ENCODE results near the gene NHSL2. TPM values are rescaled to one million over a fixed set of nuclear protein-coding genes. Genes with fewer than 3 reads are reported as not detected.

Gene NHSL2
- total RNA-seq, 1 donor from 2014 or later = 57.6 TPM

DNA sequence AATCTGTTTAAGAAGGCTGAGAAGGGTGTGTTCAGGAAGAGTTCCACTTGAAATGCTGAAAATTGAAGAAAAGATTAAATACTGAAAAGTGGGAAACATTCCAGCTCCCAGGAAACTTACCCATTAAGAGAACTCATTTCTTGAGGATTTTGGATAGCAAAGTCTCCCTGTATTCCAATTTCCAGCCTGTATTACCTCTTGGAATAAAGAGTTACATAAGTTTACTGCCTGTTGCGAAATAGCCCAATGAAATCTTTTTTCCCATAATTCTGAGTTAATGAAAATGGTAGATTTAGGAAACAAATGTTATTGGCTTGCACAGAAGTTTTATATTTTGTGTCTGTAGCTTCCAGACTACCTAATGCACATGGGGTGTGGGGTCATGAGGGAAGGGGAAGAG, 12.0 kb downstream of the NHSL2 start:
- no peak for TF ChIP-seq CTCF (IDR thresholded peaks at IDR 0.05; ENCODE audit: unreplicated experiment)

DNA sequence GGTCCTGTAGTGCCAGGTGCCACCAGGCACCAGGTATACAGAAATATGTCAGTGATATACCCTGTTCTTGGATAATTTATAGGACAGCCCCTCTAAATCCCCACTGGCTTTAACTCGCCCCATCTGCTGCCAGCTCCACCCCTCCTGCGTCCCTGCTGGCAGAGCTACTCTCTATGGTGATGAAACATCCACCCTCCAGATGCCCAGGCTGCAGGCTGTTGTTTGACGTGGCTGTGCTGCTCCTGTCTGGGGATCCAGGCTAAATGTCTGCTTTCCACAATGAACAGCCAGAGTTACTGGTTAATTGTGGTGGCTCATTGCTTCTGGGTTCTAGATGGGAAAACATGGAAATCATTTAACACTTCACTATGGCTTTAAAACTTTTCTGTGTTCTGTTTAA, 12.9 kb downstream of the NHSL2 start:
- Mint-ChIP-seq H3K27me3 (ENCODE audit: unreplicated experiment) (peaks cover 2% of the 10 kb centered on the region), H3K27ac (ENCODE audit: unreplicated experiment) (no peak overlapping the region), H3K36me3 (ENCODE audit: low read depth, unreplicated experiment) (no peaks in the 10 kb centered on the region), H3K9me3 (ENCODE audit: unreplicated experiment) (no peaks in the 10 kb centered on the region), H3K4me1 (ENCODE audit: unreplicated experiment) (peaks cover 15% of the 10 kb centered on the region), H3K4me3 (ENCODE audit: unreplicated experiment) (no peak overlapping the region)
- no peak for TF ChIP-seq CTCF (IDR thresholded peaks at IDR 0.05; ENCODE audit: unreplicated experiment)
- no peak for DNase-seq (ENCODE audit: low spot score)

More for the DNA sequence above, 12.0 kb downstream of the NHSL2 start:
- Mint-ChIP-seq H3K9me3 (ENCODE audit: unreplicated experiment) (no peaks in the 10 kb centered on the region), H3K4me3 (ENCODE audit: unreplicated experiment) (no peak overlapping the region), H3K27me3 (ENCODE audit: unreplicated experiment) (peaks cover 2% of the 10 kb centered on the region), H3K27ac (ENCODE audit: unreplicated experiment) (no peak overlapping the region), H3K36me3 (ENCODE audit: low read depth, unreplicated experiment) (no peaks in the 10 kb centered on the region), H3K4me1 (ENCODE audit: unreplicated experiment) (peaks cover 18% of the 10 kb centered on the region)
- DNase-seq (ENCODE audit: low spot score) = no peak

GRCh38 chrX:71927040-71927439, 16.4 kb downstream of the NHSL2 start:
- peaks cover 11% of the 10 kb centered on the region for H3K4me1 Mint-ChIP-seq (ENCODE audit: unreplicated experiment)
- no peak overlapping the region for H3K27ac Mint-ChIP-seq (ENCODE audit: unreplicated experiment)
- H3K36me3 Mint-ChIP-seq (ENCODE audit: low read depth, unreplicated experiment) = no peaks in the 10 kb centered on the region
- DNase-seq (ENCODE audit: low spot score) = no peak
- TF ChIP-seq CTCF (IDR thresholded peaks at IDR 0.05; ENCODE audit: unreplicated experiment) = no peak
- H3K4me3 Mint-ChIP-seq (ENCODE audit: unreplicated experiment) = no peak overlapping the region
- H3K27me3 Mint-ChIP-seq (ENCODE audit: unreplicated experiment) = peaks cover 2% of the 10 kb centered on the region
- no peaks in the 10 kb centered on the region for H3K9me3 Mint-ChIP-seq (ENCODE audit: unreplicated experiment)

DNA sequence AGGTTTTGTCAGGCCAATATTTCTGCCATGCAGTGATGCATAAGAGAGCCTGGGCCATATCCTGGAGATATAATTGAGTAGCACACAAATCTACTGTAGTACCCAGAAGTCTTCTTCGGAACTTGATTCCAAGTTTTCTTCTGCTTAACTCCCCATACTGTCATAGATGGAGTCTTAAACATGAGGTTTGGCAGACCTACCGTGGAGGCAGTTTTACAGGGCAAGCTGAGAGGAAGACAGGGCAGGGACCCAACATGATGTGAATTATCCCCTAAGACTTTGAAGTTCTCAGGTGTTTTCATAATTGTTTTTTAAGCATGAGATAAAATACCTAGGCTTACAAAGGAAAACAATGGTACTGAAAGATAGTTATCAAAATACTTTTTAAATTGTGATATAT, 18.2 kb downstream of the NHSL2 start:
- peaks cover 2% of the 10 kb centered on the region for H3K27me3 Mint-ChIP-seq (ENCODE audit: unreplicated experiment)
- H3K4me3 Mint-ChIP-seq (ENCODE audit: unreplicated experiment) = no peak overlapping the region
- no peak for TF ChIP-seq CTCF (IDR thresholded peaks at IDR 0.05; ENCODE audit: unreplicated experiment)
- H3K4me1 Mint-ChIP-seq (ENCODE audit: unreplicated experiment) = peaks cover 18% of the 10 kb centered on the region
- no peak for DNase-seq (ENCODE audit: low spot score)
- H3K36me3 Mint-ChIP-seq (ENCODE audit: low read depth, unreplicated experiment) = no peaks in the 10 kb centered on the region
- no peak overlapping the region for H3K27ac Mint-ChIP-seq (ENCODE audit: unreplicated experiment)
- no peaks in the 10 kb centered on the region for H3K9me3 Mint-ChIP-seq (ENCODE audit: unreplicated experiment)

GRCh38 chrX:71930298-71930697, 19.7 kb downstream of the NHSL2 start:
- Mint-ChIP-seq H3K36me3 (ENCODE audit: low read depth, unreplicated experiment) (no peaks in the 10 kb centered on the region), H3K9me3 (ENCODE audit: unreplicated experiment) (no peaks in the 10 kb centered on the region), H3K27ac (ENCODE audit: unreplicated experiment) (no peak overlapping the region), H3K4me3 (ENCODE audit: unreplicated experiment) (no peak overlapping the region), H3K4me1 (ENCODE audit: unreplicated experiment) (peaks cover 20% of the 10 kb centered on the region), H3K27me3 (ENCODE audit: unreplicated experiment) (peaks cover 5% of the 10 kb centered on the region)
- TF ChIP-seq CTCF (IDR thresholded peaks at IDR 0.05; ENCODE audit: unreplicated experiment) = no peak
- no peak for DNase-seq (ENCODE audit: low spot score)

Measured in endothelial cell (in vitro differentiated cells).